ENCODE results near the gene RANBP1.

DNA sequence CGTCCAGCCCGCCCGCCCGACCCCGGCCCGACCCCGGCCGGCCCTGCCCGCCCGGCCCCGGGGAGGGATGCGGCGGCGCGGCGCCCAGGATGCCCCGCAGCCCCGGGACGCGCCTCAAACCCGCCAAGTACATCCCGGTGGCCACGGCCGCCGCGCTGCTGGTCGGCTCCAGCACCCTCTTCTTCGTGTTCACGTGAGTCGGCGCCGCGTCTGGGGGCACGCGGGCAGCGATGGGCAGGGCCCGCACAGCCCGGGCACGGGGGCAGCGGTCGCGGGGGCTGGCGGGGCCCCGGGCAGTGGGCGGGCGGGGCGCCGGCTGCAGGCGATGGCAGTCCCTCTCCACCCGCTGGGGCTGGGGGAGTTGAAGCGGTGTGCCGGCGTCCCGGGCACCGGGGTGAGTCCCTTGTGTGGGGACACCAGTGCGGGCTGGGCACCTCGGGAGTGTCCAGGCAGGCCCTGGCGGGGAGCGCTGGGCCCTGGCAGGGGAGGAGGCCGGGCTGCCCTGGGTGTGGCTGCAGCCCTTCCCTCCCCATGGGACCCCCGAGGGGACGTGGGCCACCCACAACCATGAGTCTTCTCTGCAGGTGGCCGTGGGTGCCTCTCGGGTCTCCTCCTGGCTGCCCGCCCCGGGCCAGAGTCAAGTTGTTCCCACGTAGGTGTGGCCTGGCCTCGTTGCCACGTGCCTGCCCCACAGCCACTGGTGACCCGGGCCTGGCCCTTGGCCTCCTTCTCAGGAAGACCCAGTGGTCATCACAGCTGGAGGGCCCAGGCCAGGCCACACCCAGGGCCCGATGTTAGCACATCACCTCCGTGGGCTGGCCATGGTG, 16.2 kb downstream of the RANBP1 start:
- TF ChIP-seq POLR2A (IDR thresholded peaks at IDR 0.05): no peak
- TF ChIP-seq, protein P1, sequence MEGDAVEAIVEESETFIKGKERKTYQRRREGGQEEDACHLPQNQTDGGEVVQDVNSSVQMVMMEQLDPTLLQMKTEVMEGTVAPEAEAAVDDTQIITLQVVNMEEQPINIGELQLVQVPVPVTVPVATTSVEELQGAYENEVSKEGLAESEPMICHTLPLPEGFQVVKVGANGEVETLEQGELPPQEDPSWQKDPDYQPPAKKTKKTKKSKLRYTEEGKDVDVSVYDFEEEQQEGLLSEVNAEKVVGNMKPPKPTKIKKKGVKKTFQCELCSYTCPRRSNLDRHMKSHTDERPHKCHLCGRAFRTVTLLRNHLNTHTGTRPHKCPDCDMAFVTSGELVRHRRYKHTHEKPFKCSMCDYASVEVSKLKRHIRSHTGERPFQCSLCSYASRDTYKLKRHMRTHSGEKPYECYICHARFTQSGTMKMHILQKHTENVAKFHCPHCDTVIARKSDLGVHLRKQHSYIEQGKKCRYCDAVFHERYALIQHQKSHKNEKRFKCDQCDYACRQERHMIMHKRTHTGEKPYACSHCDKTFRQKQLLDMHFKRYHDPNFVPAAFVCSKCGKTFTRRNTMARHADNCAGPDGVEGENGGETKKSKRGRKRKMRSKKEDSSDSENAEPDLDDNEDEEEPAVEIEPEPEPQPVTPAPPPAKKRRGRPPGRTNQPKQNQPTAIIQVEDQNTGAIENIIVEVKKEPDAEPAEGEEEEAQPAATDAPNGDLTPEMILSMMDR (IDR thresholded peaks at IDR 0.05): peak in 1 of 6 experiments; percentile 9
